BLaER1 (cell line): ENCODE measurements around the gene TFAP2D.

ENCODE experiments used
- H3K27ac ChIP-seq: shearing (Covaris generic); formaldehyde crosslinking; 2 replicates; pipeline ENCODE4 v1.8.1; 2022
- H3K27me3 ChIP-seq: shearing (Covaris generic); formaldehyde crosslinking; 2 replicates; pipeline ENCODE4 v1.8.1; 2022
- H3K36me3 ChIP-seq: shearing (Covaris generic); formaldehyde crosslinking; 2 replicates; pipeline ENCODE4 v1.8.1; 2022
- H3K4me1 ChIP-seq: shearing (Covaris generic); formaldehyde crosslinking; 2 replicates; pipeline ENCODE4 v1.8.1; 2022
- H3K4me2 ChIP-seq: shearing (Covaris generic); formaldehyde crosslinking; 2 replicates; pipeline ENCODE4 v1.8.1; 2022
- H3K4me3 ChIP-seq: shearing (Covaris generic); formaldehyde crosslinking; 2 replicates; pipeline ENCODE4 v1.8.1; 2022
- H3K9ac ChIP-seq: shearing (Covaris generic); formaldehyde crosslinking; 2 replicates; pipeline ENCODE4 v1.8.1; 2022
- H3K9me3 ChIP-seq: shearing (Covaris generic); formaldehyde crosslinking; 2 replicates; pipeline ENCODE4 v1.8.1; 2022
- H4K20me1 ChIP-seq: shearing (Covaris generic); formaldehyde crosslinking; 2 replicates; pipeline ENCODE4 v1.8.1; 2022
- Cebpa-rat ChIP-seq: shearing (Covaris generic); IDR thresholded peaks from 2 replicates; pipeline ENCODE4 v1.8.1; 2022

Gene TFAP2D

DNA sequence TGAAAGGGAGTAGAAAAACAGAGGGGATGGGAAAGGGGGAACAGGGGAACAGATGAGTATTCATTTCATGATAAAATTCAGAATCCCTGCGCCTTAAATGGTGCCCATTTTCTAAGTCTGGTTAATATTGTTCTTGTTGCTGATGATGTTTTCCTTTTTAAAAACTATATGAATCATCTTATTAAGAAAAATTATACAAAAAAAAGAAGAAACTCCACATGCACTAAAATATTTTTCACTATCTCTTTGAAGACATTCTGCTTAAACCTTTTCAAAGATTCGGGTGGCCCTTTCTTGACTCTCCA, 104.3 kb downstream of the TFAP2D start:
- Histone ChIP-seq H3K4me1 (no peaks in the 10 kb centered on the region), H4K20me1 (no peaks in the 10 kb centered on the region), H3K9ac (no peak overlapping the region), H3K36me3 (no peaks in the 10 kb centered on the region), H3K27ac (no peak overlapping the region), H3K9me3 (peaks cover 14% of the 10 kb centered on the region), H3K27me3 (peaks cover 57% of the 10 kb centered on the region), H3K4me2 (no peak overlapping the region), H3K4me3 (no peak overlapping the region)
- no peak for TF ChIP-seq Cebpa-rat

DNA sequence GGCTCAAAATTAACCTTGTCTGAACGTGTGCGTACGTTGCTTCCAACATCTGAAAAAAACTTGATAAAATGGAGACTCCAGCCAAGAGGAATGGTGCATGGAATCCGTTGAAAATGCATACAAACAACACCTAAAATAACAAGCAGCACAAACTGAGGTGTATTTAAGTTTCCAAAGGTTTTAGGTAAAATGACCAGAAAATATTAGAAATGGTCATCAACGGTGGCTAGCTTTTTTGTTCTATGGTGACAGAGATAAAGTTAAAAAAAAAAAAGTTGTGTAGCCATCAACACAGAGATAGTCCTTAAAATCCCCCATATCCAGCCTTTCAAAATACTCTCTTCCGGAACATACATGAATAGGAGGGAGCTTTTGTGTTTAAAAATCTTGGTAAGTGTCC, 104.7 kb downstream of the TFAP2D start:
- H3K27me3 ChIP-seq = peaks cover 62% of the 10 kb centered on the region
- H3K27ac ChIP-seq = no peak overlapping the region
- H3K36me3 ChIP-seq = no peaks in the 10 kb centered on the region
- H4K20me1 ChIP-seq = no peaks in the 10 kb centered on the region
- no peaks in the 10 kb centered on the region for H3K4me1 ChIP-seq
- H3K9me3 ChIP-seq = peaks cover 14% of the 10 kb centered on the region
- no peak overlapping the region for H3K4me3 ChIP-seq
- no peak overlapping the region for H3K4me2 ChIP-seq
- H3K9ac ChIP-seq = no peak overlapping the region
- TF ChIP-seq Cebpa-rat = no peak

DNA sequence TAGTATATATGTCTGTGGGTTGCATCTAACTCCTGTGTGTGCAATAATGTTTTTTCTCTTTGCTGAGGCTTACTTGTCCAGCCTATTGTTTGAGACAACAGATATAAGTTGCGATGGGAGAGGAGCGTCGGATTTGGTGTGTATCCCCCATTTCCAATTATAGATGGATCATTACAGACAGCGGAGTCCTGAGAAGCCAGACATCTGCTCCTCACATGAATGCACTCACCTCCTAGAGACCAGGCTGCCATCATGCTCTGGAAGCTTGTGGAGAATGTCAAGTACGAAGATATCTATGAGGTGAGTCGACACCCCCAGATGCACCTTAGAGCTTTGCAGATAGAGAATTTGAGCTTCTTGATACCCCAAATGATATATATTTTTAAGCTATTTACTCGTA, 105.3 kb downstream of the TFAP2D start, which contains the start of gene TFAP2B:
Gene TFAP2B (plus strand): TSS at position 199 of the 400 bp plus-strand sequence. CDS start 21 bp downstream, at position 220.
- H3K4me2 ChIP-seq = no peak within 1 kb of the TSS

DNA sequence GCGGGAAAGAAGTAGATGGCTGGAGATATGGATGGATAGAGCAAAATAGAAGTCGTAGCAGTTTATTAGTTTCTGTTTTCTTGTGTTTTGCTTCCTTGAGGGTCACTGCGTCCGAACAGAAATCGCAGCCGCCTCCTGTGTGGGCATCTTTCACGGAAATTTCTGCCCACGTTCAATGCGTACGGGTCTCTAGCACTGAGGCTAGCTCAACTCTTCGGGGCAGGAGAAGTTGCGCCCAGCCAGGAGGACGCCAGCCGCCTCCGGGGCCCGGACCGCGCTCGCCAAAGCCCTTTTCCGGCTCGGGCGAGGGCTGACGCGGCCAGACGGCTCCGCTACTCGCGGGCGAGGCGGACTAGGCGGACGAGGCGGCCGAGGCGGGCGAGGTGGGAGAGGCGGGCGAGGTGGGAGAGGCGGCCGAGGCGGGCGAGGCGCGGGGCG, 106.2 kb downstream of the TFAP2D start:
- peaks cover 21% of the 10 kb centered on the region for H3K9me3 ChIP-seq
- peaks cover 76% of the 10 kb centered on the region for H3K27me3 ChIP-seq
- no peak overlapping the region for H3K4me2 ChIP-seq
- H3K4me3 ChIP-seq = no peak overlapping the region
- H3K4me1 ChIP-seq = no peaks in the 10 kb centered on the region
- H4K20me1 ChIP-seq = no peaks in the 10 kb centered on the region
- no peak for TF ChIP-seq Cebpa-rat
- H3K36me3 ChIP-seq = no peaks in the 10 kb centered on the region
- no peak overlapping the region for H3K9ac ChIP-seq
- H3K27ac ChIP-seq = no peak overlapping the region

More for the DNA sequence above, 105.3 kb downstream of the TFAP2D start, which contains the start of gene TFAP2B:
- no peaks in the 10 kb centered on the region for H3K4me1 ChIP-seq
- no peak within 1 kb of the TSS for H3K4me3 ChIP-seq
- H3K27me3 ChIP-seq = peaks cover 68% of the 10 kb centered on the region
- H3K36me3 ChIP-seq = no peaks in the 10 kb centered on the region
- no peak for TF ChIP-seq Cebpa-rat
- H3K9ac ChIP-seq = no peak within 1 kb of the TSS
- H3K27ac ChIP-seq = no peak within 1 kb of the TSS
- H4K20me1 ChIP-seq = no peaks in the 10 kb centered on the region
- peaks cover 20% of the 10 kb centered on the region for H3K9me3 ChIP-seq

DNA sequence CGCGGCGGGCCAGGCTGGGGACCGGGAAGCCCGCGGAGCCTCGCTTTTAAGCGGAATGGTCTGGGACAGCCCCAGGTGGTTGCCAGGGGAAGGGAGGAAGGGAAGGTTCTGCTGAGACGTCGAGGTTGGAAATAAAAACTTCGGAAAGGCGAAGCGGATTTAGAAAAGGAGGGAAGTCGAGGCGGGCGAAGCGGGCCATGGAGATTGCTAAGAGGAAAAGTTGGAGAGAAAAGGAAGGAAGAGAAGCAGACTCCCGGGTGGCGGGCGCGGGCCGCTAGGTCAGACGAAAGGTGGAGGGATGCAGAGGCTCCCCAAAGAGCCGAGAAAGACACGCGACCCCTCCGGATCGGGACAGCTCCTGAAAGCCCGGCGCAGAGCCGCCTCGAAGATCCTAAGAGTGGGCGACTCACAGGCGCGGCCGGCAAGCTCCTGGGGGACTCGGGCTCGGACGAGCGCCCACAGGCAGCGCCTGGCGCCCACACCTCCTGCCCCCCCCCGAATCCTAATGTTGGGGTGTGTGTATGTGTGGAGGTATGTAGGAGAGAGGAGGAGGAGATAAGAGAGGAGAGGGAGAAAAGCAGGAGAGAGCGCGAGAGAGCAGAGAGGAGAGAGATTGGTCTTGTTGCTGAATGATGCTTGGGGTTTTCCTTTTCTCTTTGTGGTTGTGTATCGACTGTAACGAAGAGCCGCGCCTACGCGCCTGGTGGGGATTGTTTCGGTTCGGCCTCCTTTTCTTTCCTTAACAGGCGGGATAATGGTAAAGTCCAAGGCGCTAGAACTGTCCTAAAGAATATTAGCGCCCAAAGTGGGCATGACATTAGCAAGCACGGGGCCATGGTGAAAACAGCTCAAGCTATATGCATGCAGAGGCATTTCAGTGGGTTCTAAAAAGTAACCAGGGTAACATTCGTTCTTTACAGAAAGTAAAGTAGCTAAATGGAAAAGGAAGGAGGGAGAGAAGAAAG, 106.9 kb downstream of the TFAP2D start:
- no peaks in the 10 kb centered on the region for H4K20me1 ChIP-seq
- H3K4me2 ChIP-seq = no peak overlapping the region
- H3K4me3 ChIP-seq = no peak overlapping the region; the same call in 1 of the 2 replicates
- peaks cover 21% of the 10 kb centered on the region for H3K9me3 ChIP-seq
- H3K36me3 ChIP-seq = no peaks in the 10 kb centered on the region
- H3K9ac ChIP-seq = no peak overlapping the region
- TF ChIP-seq Cebpa-rat = no peak
- H3K4me1 ChIP-seq = no peaks in the 10 kb centered on the region
- peaks cover 83% of the 10 kb centered on the region for H3K27me3 ChIP-seq
- no peak overlapping the region for H3K27ac ChIP-seq

DNA sequence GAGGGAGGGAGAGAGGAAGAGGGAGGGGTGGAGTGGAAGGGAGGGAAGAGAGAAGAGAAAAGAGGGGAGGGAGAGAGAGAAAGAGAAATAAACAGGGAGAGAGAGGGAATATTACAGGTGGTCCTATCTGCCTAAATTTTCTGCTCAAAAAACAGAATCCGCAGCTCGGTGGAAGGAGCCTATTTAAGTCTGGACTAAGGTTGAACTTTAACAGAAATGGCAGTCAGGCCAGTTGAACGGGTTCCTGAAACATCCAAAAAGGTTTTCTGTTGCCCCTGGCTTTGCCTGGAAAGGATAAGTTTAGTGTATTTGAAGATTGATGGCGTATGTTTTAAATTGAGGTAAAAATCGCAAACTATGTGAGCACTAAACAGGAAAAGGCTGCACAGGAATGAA, 107.5 kb downstream of the TFAP2D start:
- no peaks in the 10 kb centered on the region for H3K4me1 ChIP-seq
- peaks cover 24% of the 10 kb centered on the region for H3K9me3 ChIP-seq
- no peak overlapping the region for H3K4me2 ChIP-seq
- H3K36me3 ChIP-seq = no peaks in the 10 kb centered on the region
- H4K20me1 ChIP-seq = no peaks in the 10 kb centered on the region
- H3K27ac ChIP-seq = no peak overlapping the region
- H3K27me3 ChIP-seq = peaks cover 90% of the 10 kb centered on the region
- TF ChIP-seq Cebpa-rat = no peak
- no peak overlapping the region for H3K9ac ChIP-seq
- no peak overlapping the region for H3K4me3 ChIP-seq

DNA sequence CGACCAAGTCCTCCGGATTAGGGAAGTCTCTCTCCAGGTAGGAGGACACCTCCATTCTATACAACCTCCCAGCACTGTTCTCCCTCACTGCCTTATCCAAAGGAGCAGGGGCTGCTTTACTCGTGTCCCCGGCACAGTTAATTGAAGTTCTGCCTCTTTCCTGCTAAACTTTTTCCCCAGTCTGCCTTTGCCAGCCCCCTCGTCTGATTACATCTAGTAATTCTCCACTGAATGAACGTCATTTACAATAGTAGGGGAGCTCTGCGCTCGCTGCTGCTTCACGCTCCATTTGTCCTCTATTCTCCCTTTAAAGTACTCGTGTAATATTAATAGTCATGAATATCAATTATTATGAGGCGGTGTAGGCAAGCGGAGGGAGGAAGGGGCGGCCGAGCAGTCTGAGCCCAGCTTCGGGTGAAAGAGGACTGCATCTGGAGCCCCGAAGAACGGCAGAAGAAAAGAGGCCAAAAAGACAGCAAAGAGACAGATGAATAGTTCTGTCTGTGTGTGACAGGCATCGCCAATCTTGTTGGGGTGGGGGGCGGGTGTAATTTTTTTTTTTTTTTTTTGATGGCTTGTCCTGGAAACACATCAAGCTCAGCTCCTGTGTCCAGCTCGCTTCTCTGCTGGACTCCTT, 108.2 kb downstream of the TFAP2D start:
- Histone ChIP-seq H3K4me1 (no peaks in the 10 kb centered on the region), H3K36me3 (no peaks in the 10 kb centered on the region), H4K20me1 (no peaks in the 10 kb centered on the region), H3K27ac (no peak overlapping the region), H3K9me3 (peaks cover 26% of the 10 kb centered on the region), H3K27me3 (peaks cover 97% of the 10 kb centered on the region), H3K4me3 (no peak overlapping the region), H3K9ac (no peak overlapping the region), H3K4me2 (no peak overlapping the region)
- TF ChIP-seq Cebpa-rat = no peak

DNA sequence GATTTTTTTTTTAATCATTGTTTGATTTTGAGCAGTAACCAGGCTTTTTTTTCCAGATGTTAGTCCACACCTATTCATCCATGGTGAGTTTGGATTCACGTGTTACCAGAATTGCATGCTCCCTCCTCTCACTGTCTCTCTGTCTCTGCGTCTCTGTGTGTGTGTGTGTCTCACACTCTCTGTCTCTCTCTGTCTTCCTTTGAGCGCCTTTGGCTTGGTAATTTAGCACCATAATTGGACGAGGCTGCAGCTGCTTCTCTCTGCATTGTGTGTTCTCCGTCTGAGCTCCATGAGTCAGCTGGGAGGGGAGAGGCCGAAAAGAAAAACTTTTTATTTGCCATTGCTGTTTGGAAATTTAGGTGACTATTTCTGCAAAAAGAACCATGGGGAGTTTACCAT, 108.8 kb downstream of the TFAP2D start:
- Histone ChIP-seq H3K4me1 (no peaks in the 10 kb centered on the region), H3K4me3 (no peak overlapping the region), H3K36me3 (no peaks in the 10 kb centered on the region), H4K20me1 (no peaks in the 10 kb centered on the region), H3K27ac (no peak overlapping the region), H3K9me3 (peaks cover 26% of the 10 kb centered on the region), H3K9ac (no peak overlapping the region), H3K4me2 (no peak overlapping the region), H3K27me3 (peaks cover 98% of the 10 kb centered on the region)
- TF ChIP-seq Cebpa-rat = no peak
